ENCODE data around the gene FKBP2. TPM values are rescaled to one million over a fixed set of nuclear protein-coding genes. Genes with fewer than 3 reads are reported as not detected.

Gene FKBP2
- polyA plus RNA-seq = 100 to 1,000 TPM; 110 to 142 (median 130) TPM

DNA sequence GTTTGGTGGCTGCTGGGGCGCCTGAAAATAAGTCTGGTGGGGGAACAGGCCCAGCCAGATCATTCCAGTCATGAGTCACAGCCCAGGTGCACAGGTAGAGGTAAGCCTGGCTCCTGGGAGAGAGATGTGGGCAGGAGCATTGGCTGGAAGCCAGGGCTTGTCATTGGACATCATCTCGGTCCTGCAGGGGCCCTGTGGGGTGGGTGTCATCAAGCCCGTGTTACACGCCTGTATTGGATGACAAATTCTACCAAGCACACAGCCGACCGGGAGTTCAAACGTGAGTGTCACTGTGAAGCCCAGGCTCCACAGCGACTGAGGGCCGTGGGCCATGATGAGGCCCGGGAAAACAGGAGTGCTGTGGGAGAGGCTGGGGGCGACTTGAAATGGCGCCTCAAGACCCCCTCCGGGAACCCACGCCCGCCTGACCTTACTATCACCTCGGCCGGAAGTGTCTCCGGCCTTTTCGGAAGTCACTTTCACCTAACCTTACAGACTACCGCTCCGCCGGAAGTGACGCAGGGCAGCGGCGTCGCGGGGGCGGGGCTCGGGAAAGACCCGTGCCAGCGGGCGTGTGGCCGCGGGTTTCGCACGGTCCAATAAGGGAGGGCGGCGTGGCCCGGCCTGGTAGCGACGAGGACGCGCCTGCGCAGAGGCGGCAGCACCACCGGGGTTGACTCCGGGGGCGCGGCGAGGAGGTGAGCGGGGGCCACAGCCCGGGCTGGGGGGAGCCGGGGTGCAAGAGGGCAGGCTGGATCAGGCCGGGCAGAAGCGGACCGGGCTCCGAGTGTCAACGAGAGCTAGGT, at the start of gene FKBP2:
FKBP2 (plus strand) TSS at position 661 of the 806 bp plus-strand sequence. CDS start 1,293 bp downstream, outside the sequence.
- peaks cover 0 to 3% (median 0%) of the 10 kb centered on the region in 3 donors for H3K36me3 Mint-ChIP-seq
- H3K4me3 Mint-ChIP-seq = peak within 1 kb of the TSS; percentile 84 to 94 (median 85)
- no peaks in the 10 kb centered on the region for H3K9me3 Mint-ChIP-seq
- DNase-seq = peak; percentile 99
- peak within 1 kb of the TSS; percentile 99 to 100 (median 99) for H3K27ac Mint-ChIP-seq
- peaks cover 12 to 17% (median 13%) of the 10 kb centered on the region in 3 donors for H3K27me3 Mint-ChIP-seq (ENCODE audit: low read depth in 3 of 3)
- H3K4me1 Mint-ChIP-seq = peaks cover 26 to 37% of the 10 kb centered on the region in 2 donors

DNA sequence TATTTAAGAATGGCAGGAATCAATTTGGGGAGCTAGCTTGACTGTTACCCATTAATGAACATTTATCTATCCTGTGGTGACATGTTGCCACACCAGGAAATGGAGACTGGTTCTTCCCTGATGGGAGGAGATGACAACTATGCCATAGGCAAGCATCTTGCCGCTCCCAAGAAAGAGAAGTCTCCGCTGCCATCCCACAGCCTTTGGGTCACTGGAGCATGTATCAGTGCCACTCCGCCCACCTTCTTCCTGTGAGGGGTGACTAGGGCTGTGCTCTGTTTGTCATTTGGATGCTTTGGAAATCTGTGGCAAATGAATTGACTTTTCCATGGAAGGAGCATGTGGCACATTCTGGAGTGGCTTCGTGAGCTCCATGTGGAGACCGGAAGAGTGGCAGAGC, 48.5 kb upstream of the FKBP2 start:
- Mint-ChIP-seq H3K4me1 (peaks cover 14 to 26% of the 10 kb centered on the region in 2 donors), H3K27ac (no peak overlapping the region), H3K27me3 (ENCODE audit: low read depth in 3 of 3) (no peaks in the 10 kb centered on the region), H3K36me3 (peaks cover 16 to 40% (median 25%) of the 10 kb centered on the region in 3 donors), H3K4me3 (no peak overlapping the region), H3K9me3 (no peaks in the 10 kb centered on the region)
- no peak for DNase-seq

DNA sequence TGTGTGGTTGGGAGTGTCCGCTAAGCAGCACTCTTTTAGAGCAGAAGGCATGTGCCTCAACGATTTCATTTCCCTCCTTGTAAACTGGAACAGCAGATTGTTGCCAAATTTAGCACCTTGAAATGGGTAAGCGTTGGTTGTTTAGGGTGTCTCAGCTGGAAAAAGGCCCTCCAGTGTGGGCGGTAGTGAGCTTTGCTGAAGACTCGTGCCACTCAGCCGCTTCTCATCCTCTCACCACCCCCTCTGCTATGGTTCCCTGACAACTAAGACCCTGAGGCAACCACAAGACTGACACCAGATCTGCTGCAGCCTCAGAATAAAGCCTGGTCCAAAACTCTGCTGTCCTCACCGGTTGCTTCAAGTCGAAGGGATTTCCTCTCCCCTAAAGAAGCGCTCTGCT, 44.3 kb upstream of the FKBP2 start:
- DNase-seq = no peak
- Mint-ChIP-seq H3K4me3 (no peak overlapping the region), H3K36me3 (peaks cover 20 to 51% (median 37%) of the 10 kb centered on the region in 3 donors), H3K4me1 (peaks cover 8 to 16% of the 10 kb centered on the region in 2 donors), H3K9me3 (no peaks in the 10 kb centered on the region), H3K27me3 (ENCODE audit: low read depth in 3 of 3) (no peaks in the 10 kb centered on the region), H3K27ac (peak overlapping the region in 1 of 6 donors; percentile 28)

DNA sequence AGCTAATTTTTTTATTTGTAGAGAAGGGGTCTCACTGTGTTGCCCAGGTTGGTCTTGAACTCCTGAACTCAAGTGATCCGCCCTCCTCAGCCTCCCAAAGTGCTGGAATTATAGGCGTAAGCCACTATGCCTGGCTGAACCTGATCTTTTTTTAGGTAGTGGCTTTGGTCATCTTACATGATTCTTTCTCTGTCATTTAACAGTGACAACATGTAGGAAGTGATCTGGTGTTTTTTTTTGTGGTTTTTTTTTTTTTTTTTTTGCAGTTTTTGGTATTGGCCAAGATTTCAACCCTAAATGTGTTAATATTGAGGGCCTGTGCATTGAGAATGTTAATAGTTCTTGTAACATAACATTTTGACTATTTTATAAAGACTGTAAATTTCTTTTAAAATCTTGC, 42.4 kb upstream of the FKBP2 start:
- no peaks in the 10 kb centered on the region for H3K27me3 Mint-ChIP-seq (ENCODE audit: low read depth in 3 of 3)
- H3K4me3 Mint-ChIP-seq = no peak overlapping the region
- H3K4me1 Mint-ChIP-seq = peaks cover 5 to 7% of the 10 kb centered on the region in 2 donors
- H3K9me3 Mint-ChIP-seq = no peaks in the 10 kb centered on the region
- H3K27ac Mint-ChIP-seq = peak overlapping the region in 1 of 6 donors; percentile 46
- DNase-seq = no peak
- H3K36me3 Mint-ChIP-seq = peaks cover 29 to 60% (median 48%) of the 10 kb centered on the region in 3 donors

DNA sequence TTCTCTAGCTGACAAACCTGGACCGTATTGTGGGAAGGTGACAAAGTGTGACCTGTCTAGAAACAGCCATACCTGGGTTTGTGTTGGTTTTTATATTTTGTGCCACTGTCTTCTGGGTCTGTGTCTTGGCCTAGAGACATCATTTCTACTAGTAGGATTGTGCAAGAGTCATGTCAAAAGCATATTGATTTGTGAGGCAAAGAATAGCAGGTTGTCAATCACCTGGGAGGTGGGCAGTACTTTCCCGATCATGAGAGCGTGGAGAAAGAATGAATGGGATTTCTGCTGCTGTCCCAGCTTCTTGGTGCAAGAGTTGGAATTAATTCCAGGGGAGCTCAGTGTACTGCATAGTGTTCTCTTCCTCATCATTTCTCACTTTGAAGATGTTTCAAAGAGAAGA, 39.4 kb upstream of the FKBP2 start:
- peak overlapping the region in 3 of 6 donors; percentile 1 to 70 (median 34) for H3K27ac Mint-ChIP-seq
- H3K36me3 Mint-ChIP-seq = peaks cover 27 to 51% (median 38%) of the 10 kb centered on the region in 3 donors
- DNase-seq = no peak
- no peaks in the 10 kb centered on the region for H3K9me3 Mint-ChIP-seq
- no peak overlapping the region for H3K4me3 Mint-ChIP-seq
- H3K27me3 Mint-ChIP-seq (ENCODE audit: low read depth in 3 of 3) = peaks cover 0 to 6% (median 3%) of the 10 kb centered on the region in 3 donors
- peaks cover 26% of the 10 kb centered on the region in 2 donors for H3K4me1 Mint-ChIP-seq

DNA sequence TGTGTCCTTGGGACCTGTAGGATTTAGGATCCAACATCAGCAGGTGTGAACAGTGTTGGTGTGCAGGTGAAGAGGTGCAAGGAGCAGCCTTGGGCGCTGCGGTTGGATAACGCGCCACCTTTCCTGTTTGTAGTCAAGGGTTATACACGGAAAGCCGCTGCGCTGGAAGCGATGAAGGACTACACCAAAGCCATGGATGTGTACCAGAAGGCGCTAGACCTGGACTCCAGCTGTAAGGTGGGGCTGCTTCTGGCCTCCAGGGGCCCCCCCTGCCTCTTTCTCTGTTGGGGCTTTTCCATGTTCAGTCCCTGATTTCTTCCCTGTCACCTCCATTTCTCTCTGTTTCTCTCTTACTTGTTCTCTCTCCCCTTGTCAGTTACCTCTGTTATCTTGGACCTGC, 37.9 kb upstream of the FKBP2 start:
- peaks cover 19 to 41% (median 28%) of the 10 kb centered on the region in 3 donors for H3K36me3 Mint-ChIP-seq
- H3K9me3 Mint-ChIP-seq = no peaks in the 10 kb centered on the region
- no peak overlapping the region for H3K27ac Mint-ChIP-seq
- peaks cover 3 to 11% (median 6%) of the 10 kb centered on the region in 3 donors for H3K27me3 Mint-ChIP-seq (ENCODE audit: low read depth in 3 of 3)
- DNase-seq = no peak
- no peak overlapping the region for H3K4me3 Mint-ChIP-seq
- peaks cover 25 to 33% of the 10 kb centered on the region in 2 donors for H3K4me1 Mint-ChIP-seq

DNA sequence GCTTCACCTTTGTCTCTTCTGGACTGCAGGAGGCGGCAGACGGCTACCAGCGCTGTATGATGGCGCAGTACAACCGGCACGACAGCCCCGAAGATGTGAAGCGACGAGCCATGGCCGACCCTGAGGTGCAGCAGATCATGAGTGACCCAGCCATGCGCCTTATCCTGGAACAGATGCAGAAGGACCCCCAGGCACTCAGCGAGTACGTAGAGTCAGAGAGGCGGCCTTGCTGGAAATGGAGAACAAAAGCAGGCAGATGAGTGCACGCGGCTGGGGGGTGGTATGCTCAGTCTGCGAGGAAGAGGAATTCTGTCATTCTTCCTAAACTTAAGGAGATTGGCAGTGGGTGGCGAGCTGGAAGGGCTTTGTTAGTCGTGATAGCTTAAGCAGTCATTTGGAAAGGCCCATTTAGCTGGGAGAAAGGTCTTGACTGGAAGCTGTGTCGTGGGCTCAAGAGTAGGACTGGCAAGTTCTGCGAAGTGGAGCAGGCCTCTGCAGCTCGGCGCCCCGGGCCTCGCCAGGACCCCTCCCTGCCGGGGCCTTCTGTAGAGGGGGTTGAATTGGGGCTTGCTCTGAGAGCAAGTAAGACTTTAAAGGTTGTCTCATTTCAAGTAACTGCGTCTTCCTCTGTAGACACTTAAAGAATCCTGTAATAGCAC, 37.3 kb upstream of the FKBP2 start:
- H3K4me1 Mint-ChIP-seq = peaks cover 25 to 34% of the 10 kb centered on the region in 2 donors
- peak overlapping the region in 4 of 6 donors; percentile 49 to 90 (median 67) for H3K27ac Mint-ChIP-seq
- H3K9me3 Mint-ChIP-seq = no peaks in the 10 kb centered on the region
- DNase-seq = no peak
- H3K4me3 Mint-ChIP-seq = peak overlapping the region in 1 of 5 donors; percentile 17
- peaks cover 3 to 11% (median 6%) of the 10 kb centered on the region in 3 donors for H3K27me3 Mint-ChIP-seq (ENCODE audit: low read depth in 3 of 3)
- H3K36me3 Mint-ChIP-seq = peaks cover 19 to 41% (median 28%) of the 10 kb centered on the region in 3 donors

DNA sequence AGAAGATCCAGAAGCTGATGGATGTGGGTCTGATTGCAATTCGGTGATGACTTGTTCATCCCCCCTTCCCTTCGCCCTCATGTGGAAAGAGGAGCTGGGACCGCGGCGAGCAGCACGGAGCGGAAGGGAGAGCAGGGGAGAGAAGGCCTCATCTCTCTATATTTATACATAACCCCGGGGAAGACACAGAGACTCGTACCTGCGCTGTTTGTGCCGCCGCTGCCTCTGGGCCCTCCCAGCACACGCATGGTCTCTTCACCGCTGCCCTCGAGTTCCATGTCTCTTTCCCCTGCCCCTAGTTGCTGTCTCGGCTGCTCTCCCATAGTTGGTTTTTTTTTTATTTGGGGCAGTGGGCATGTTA, 36.8 kb upstream of the FKBP2 start:
- Mint-ChIP-seq H3K27ac (peak overlapping the region in 5 of 6 donors; percentile 40 to 92 (median 84)), H3K27me3 (ENCODE audit: low read depth in 3 of 3) (peaks cover 3 to 11% (median 6%) of the 10 kb centered on the region in 3 donors), H3K36me3 (peaks cover 19 to 41% (median 28%) of the 10 kb centered on the region in 3 donors), H3K9me3 (no peaks in the 10 kb centered on the region), H3K4me3 (no peak overlapping the region), H3K4me1 (peaks cover 30 to 39% of the 10 kb centered on the region in 2 donors)
- no peak for DNase-seq

DNA sequence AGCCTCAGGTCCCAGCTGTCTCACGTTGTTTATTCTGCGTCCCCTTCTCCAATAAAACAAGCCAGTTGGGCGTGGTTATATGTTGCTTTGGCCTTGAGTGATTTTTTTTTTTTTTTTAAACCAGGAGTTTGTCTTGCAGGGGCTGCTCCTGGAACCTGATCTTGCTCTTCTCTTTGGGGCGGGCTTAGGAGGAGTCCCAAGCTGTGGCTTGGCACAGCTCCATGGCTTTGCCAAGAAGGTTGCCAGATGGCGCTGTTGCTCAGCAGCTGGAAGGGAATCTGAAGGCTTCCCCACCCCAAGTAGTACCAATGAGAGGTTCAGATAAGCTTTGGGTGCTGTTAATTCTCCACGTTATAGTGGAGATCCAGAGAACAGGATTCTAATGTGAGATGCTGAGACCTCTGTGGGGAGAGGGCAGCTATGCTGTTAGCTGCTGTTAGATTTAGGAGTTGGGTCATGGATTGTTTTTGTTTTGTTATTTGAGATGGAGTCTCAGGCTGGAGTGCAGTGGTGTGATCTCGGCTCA, 36.4 kb upstream of the FKBP2 start:
- DNase-seq = peak; percentile 71 to 79 (median 74)
- Mint-ChIP-seq H3K36me3 (peaks cover 19 to 41% (median 28%) of the 10 kb centered on the region in 3 donors), H3K27ac (peak overlapping the region; percentile 83 to 97 (median 91)), H3K27me3 (ENCODE audit: low read depth in 3 of 3) (peaks cover 5 to 11% (median 6%) of the 10 kb centered on the region in 3 donors), H3K4me3 (peak overlapping the region; percentile 44 to 86 (median 82)), H3K9me3 (no peaks in the 10 kb centered on the region), H3K4me1 (peaks cover 32 to 40% of the 10 kb centered on the region in 2 donors)

DNA sequence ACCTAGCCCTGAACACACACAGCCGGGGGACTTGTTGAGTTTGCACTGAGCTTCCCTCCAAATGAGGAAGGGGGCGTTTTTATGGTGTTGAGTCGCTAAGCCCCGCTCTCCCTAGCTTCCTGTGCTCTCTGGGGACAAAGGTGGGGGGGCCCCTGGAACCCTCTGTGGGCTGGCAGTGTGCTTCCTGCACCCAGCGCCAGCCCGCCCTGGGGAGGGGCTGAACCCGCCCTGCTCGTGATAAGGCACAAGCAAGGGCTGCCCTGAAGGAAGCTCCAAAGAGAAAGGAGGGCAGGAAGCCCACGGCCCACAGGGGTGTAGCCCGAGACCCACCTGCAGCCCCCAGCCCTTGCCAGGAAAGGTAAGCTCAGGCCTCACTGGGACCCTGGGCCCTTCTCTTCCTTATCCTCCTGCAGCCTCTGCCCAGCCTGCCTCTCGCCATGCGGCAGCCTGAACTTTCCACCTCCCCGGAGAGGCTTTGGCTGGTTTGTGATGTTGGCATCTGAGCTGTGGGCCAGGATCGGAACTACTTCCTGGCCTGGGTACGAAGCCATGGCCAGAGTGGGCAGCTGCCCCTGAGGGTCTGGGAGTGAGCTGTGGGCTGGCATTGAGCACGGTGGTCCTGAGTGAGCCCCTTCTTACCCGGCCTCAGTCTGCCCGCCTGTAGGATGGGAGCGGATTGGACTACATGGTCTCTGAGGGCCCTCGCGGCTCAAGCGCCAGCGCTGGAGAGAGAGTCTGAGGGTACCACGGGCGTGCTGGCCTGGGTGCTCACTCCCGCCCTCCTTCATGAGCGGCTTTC, 34.2 kb upstream of the FKBP2 start, which contains the start of gene FERMT3:
FERMT3 (plus strand) TSS at position 265 of the 799 bp plus-strand sequence. CDS start 644 bp downstream, outside the sequence.
- Mint-ChIP-seq H3K4me3 (peak within 1 kb of the TSS; percentile 90 to 95 (median 91)), H3K4me1 (peaks cover 32 to 45% of the 10 kb centered on the region in 2 donors), H3K27me3 (ENCODE audit: low read depth in 3 of 3) (peaks cover 5 to 11% (median 6%) of the 10 kb centered on the region in 3 donors), H3K27ac (peak within 1 kb of the TSS; percentile 91 to 96 (median 95)), H3K9me3 (no peaks in the 10 kb centered on the region), H3K36me3 (peaks cover 15 to 27% (median 17%) of the 10 kb centered on the region in 3 donors)
- DNase-seq = peak; percentile 63 to 68 (median 66)

DNA sequence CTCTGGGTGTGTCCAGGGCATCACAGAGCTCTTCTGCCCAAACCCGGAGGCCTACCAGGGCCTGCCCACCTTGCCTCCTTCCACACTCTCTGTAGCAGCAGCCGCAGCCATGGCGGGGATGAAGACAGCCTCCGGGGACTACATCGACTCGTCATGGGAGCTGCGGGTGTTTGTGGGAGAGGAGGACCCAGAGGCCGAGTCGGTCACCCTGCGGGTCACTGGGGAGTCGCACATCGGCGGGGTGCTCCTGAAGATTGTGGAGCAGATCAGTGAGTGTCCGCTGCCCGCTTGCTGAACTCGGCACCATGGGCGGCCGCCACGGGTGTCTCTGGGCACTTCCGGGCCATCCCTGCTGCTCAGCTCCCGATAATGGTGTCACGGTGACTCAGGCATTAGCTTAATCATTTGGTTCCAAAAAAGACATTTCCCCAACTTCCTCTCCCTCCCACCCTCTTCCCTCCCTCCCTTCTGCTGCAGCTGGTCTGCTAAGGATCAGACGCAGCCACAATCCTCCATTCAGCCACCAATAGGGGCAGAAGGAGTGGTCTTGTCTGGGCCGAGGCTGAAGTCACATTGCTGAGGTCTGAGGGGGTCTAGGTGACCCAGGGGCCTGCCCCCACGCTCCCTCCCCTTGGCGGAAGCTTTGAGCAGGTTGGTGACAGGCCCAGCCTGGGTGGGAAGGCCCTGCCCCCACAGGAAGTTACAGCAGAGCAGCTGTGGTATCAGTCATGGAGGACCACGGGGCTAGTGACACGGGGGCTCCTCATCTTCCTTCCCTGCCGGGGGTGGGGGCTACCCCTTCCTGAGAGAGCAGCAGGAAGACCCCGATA, 33.4 kb upstream of the FKBP2 start:
- H3K4me1 Mint-ChIP-seq = peaks cover 39 to 45% of the 10 kb centered on the region in 2 donors
- H3K9me3 Mint-ChIP-seq = no peaks in the 10 kb centered on the region
- peaks cover 18 to 25% (median 21%) of the 10 kb centered on the region in 3 donors for H3K36me3 Mint-ChIP-seq
- DNase-seq = peak; percentile 78 to 80 (median 79)
- H3K27ac Mint-ChIP-seq = peak overlapping the region; percentile 91 to 96 (median 95)
- H3K27me3 Mint-ChIP-seq (ENCODE audit: low read depth in 3 of 3) = peaks cover 5 to 11% (median 6%) of the 10 kb centered on the region in 3 donors
- peak overlapping the region; percentile 90 to 95 (median 91) for H3K4me3 Mint-ChIP-seq
